Measurements from ENCODE around the gene GLIPR1L1.

GLIPR1L1 gene

GRCh38 chr12:75354011-75354410 lies 19.5 kb downstream of the GLIPR1L1 start:
- no peak for DNase-seq

DNA sequence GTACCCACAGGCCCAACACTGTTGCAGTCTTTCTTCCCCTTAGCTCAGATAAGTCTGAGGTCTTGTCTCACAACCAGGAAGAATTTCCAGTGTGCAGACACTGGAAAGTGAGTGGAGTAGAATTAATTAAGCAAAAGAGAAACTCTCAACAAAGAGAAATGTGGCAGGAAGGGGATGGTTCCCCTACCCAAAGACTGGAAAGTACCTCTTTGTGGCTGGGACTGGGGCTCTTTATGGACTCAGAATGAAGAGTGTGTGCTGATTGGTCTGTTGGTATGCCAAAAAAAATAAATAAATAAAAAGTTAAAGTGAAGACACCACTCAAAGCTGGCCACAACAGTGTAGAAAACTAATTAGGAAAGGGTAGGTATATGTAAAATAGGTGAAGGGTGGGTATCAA lies 26.4 kb downstream of the GLIPR1L1 start:
- no peak for DNase-seq

DNA sequence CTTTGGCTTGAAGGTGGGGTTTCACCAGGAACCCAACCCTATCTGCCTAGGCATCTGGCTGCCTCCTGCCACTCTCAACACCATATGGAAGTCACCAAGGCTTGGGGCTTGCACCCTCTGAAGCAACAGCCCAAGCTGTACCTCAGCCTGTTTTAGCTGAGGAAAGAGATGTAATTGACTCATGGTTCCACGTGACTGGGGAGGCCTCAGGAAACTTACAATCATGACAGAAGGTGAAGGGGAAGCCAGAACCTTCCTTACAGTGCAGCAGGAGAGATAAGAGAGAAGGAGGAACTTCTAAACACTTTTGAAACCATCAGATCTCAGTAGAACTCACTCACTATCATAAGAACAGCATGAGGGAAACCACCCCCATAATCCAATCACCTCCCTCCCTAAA lies 26.9 kb downstream of the GLIPR1L1 start:
- no peak for DNase-seq

DNA sequence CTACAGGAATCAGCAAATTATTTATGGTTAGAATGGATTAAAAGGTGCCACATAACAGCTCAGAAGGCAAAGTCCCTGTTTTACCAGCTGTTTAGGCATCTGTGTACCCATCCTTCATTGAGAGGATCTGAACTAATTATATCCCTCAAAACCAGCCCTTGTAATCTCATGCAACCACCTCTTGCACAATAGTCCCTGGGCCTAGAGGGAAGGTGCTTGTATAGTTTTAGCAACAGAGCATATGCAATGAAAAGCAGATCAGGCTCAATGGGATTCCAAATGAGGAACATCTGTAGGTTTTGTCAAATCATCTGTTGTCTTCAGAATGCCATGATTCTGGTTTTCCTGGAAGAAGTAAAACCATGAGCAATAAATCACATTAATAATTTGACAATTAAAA lies 30.4 kb downstream of the GLIPR1L1 start:
- DNase-seq: no peak

- no peak for DNase-seq
Measured at GRCh38 chr12:75366629-75367028, 32.2 kb downstream of the GLIPR1L1 start.

DNA sequence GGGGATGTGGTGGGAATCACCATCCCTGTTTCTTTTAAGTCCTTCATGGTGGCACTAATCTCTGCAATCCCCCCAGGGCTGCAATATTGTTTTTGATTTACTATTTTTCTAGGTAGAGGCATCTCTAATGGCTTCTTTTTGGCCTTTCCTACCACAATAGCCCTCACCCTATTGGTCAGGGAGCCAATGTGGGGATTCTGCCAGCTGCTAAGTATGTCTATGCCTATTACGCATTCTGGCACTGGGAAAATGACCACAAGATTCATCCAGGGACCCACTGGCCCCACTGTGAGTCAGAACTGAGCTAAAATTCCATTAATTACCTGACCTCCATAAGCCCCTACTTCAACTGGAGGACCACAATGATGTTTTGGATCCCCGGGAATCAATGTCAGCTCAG lies 40.5 kb downstream of the GLIPR1L1 start:
- no peak for DNase-seq

GRCh38 chr12:75378354-75378753 lies 43.9 kb downstream of the GLIPR1L1 start:
- no peak for DNase-seq

GRCh38 chr12:75389061-75389460 lies 54.6 kb downstream of the GLIPR1L1 start:
- no peak for DNase-seq

DNA sequence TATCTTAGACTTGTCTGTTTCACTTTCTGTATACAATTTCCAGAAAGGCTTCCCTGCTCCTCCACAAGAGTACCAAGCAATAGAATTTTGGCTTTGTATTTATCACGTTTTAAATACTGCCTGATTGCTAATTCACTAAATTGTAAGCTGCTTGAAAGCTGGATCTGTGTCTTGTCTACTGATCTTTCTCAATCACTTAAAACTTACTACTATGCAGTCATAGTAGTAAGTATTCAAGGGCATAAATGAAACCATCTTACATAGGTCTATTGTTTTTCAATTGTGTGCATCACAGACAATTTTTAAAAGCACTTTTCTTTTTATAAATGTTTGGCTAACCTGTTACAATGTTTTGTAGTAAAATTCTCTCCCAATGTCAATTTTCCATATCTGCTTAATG lies 55.2 kb downstream of the GLIPR1L1 start:
- DNase-seq: no peak

DNA sequence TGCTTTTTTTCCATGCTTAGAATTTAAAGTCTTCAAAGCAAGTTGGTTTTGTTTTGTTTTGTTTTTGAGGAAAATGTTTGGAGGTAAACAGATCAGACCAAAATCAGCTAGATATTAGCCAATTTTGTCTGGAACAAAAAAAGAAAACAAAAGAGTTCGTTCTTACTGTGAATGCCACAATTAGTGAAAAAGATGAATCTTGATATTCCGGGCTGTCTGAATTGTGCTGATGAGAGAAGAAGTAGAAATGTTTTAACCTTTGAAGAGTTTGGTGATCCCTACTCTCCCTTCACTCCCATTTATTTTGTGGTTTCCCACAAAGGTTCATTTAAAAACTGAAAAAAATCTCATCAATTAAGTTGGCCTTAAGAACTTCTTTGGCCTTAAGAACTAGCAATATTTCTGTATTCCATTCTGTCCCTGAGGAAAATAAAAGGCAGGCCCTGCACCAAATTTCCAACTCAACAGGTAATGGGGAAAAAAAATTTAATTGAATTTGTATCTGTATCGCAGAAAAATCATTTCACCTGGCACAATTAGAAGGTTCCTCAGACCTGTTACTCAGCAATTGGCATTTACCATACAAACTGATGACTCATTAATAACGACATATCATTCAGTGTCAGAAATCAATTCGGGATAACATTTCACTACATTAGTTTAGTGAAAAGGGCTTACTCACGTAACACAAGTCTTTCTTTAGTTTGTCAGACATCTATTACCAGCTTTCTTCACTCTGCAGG lies 55.9 kb downstream of the GLIPR1L1 start:
- no peak for DNase-seq

DNA sequence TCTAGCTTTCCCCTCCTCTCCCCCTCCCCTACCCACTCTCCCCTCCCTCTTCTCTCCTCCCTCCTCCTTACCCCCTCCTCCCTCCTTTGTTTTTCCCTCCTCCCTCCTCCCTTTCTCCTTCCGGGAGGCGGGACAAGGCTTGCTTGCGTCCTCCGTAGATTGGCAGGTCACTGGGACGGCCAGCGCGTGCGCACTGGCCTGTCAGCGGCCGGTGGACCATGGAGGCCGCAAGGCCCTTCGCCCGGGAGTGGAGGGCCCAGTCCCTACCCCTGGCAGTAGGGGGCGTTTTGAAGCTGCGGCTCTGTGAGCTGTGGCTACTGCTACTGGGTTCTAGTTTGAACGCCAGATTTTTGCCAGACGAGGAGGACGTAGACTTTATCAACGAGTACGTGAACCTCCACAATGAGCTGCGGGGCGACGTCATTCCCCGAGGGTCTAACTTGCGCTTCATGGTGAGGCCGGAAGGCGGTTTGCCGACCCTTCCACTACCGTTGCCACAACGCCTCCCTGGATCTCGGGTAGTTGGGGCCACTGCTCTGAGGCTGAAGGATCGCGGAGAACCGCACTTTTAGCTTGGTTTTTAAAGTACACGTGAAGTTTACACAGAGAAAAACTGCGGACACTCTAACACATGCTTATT lies 56.5 kb downstream of the GLIPR1L1 start, which contains the start of gene GLIPR1L2:
GLIPR1L2 (plus strand) TSS at position 191 of the 640 bp plus-strand sequence; CDS start at position 219, 28 bp downstream.
- peak; percentile 49 to 90 for DNase-seq

- no peak for DNase-seq
Measured at GRCh38 chr12:75404231-75404630, 69.8 kb downstream of the GLIPR1L1 start.

DNA sequence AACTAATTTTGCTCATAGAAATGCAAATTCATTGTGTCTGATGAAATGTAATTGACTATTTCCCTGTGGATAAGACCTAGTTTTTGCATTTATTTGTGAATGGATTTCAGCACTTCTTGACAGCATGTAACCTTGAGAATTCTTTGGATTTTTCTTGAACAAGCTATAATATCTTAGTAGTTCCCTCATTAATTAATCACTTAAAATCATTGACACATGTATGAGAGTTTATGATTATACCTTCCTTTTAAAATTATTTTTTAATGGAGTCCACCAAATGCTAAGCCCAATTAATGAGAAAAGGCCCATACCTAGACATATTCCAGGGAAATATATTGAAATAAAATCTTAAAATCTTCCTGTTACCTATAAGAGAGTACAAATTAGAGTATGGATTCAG lies 73.2 kb downstream of the GLIPR1L1 start:
- DNase-seq: no peak

DNA sequence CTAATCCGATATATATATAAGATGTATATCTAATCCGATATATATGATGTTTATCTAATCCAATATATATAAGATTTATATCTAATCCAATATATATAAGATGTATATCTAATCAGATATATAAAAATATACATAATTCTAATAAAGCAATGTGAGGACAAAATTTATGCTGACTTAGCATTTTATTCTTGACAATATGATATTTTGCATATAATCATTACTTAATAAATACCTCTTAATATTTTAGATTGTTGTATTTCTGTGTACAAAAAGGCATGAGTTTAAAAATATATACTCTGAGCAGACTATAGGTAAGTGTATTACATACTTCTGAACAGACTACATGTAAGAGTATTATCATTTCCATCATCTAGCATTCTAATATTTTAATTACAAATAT lies 75.4 kb downstream of the GLIPR1L1 start:
- no peak for DNase-seq

- no peak for DNase-seq
Measured at GRCh38 chr12:75414671-75415070, 80.2 kb downstream of the GLIPR1L1 start.

DNA sequence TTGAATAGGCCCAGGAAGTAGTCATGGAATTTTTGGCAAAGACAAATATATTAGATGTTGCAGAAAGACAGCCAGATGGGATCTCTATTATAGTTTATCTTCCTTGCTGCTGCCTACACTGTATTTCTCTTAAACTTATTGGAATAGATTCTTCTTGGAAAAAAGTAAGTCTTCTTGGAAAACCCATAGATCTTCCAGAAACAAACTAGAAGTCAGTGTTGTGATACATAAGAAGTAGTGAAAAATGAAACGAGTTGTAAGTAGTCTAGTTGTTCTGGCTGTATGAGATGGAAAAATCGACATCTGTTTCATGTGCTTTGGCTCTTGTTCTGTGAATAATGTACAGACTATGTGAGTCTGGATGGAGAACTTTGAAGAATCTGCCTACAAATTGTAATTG lies 85.4 kb downstream of the GLIPR1L1 start:
- DNase-seq: no peak
